Muscle layer of duodenum (tissue), 2 donors: Measurements from ENCODE around the gene ANAPC10.
"Not testable (repeated sequence)": the region's sequence is repeated elsewhere in the genome, so short reads cannot be mapped to it uniquely, and the experiment has no call there.

Source experiments
- H3K27ac ChIP-seq: one replicate; pipeline ENCODE4 v1.7.0; 2013; ENCODE audit warnings: mild to moderate bottlenecking, low read length
- H3K27me3 ChIP-seq: one replicate; pipeline ENCODE4 v1.7.0; 2013; ENCODE audit warnings: low read depth, mild to moderate bottlenecking, control low read depth, low read length
- H3K36me3 ChIP-seq, 2 donors: one replicate each; pipeline ENCODE4 v1.7.0; 2013; ENCODE audit warnings: low read length in 2 of 2, control low read depth in 1 of 2, mild to moderate bottlenecking in 1 of 2; ENCODE audit not compliant: insufficient read depth in 2 of 2, control insufficient read depth in 1 of 2
- H3K4me1 ChIP-seq, 2 donors: one replicate each; pipeline ENCODE4 v1.7.0; 2013; ENCODE audit warnings: low read length in 2 of 2, mild to moderate bottlenecking in 2 of 2, control low read depth in 1 of 2, moderate library complexity in 1 of 2; ENCODE audit not compliant: insufficient read depth in 2 of 2, control insufficient read depth in 1 of 2
- H3K4me3 ChIP-seq, 2 donors: one replicate each; pipeline ENCODE4 v1.7.0; 2013; ENCODE audit warnings: low read length in 2 of 2, low read depth in 1 of 2, mild to moderate bottlenecking in 1 of 2
- H3K9me3 ChIP-seq, 2 donors: one replicate each; pipeline ENCODE4 v1.7.0; 2013; ENCODE audit warnings: low read length in 2 of 2, control low read depth in 1 of 2, mild to moderate bottlenecking in 1 of 2; ENCODE audit not compliant: control insufficient read depth in 1 of 2
- donor health status: healthy.

Gene ANAPC10, protein sequence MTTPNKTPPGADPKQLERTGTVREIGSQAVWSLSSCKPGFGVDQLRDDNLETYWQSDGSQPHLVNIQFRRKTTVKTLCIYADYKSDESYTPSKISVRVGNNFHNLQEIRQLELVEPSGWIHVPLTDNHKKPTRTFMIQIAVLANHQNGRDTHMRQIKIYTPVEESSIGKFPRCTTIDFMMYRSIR

DNA sequence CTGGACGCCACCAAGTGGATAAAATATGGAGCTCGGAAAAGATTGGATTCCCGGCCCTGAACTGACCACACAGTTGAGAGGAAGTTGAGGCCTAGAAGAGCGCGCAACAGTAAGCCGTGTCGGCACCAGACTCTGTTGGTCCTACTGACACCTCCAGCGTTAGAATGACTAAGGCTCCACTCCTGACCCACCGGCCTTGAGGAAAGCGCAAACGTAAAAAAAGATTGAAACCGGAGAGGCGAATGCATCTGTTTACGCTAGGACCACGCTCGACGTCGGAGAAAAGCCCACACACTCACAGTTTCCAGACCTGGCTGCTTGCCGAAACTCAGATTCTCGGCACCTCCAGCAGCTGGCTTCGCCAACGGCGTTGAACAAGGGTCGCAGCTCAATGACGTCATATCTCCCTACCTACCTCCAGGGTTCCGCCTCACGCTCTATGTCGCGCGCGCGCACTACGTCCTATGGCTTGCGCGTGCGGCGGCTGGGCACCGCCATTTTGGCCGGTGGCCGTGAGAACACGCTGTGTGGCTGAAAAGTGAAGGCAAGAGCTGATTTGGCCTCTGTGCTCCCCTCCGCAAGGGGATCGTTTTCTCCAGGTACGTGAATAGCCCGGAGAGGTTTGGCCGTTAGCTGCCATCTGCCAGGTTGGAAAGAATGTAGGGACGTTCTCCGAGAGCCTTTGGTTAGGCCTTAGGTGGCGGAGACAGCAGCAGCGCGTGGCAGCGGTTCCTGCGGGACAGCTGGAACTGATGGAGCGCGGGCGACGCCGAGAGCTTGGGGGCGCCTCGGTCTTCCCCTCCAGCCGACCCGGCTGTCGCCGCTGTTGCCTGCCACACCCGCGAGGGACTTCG, at the start of gene ANAPC10, which contains the start of gene ABCE1:
ANAPC10 (minus strand) TSS at position 376 of the 854 bp plus-strand sequence. CDS start 2,097 bp downstream, outside the sequence.
ABCE1 (plus strand) TSS at position 491 of the 854 bp plus-strand sequence. CDS start 6,102 bp downstream, outside the sequence.
- H3K36me3 ChIP-seq = peaks cover 13 to 28% of the 10 kb centered on the region in 2 donors
- H3K27ac ChIP-seq = peak within 1 kb of the TSS; percentile 98
- H3K4me1 ChIP-seq = peaks cover 0 to 36% of the 10 kb centered on the region in 2 donors
- H3K27me3 ChIP-seq = no peaks in the 10 kb centered on the region
- peak within 1 kb of the TSS; percentile 83 to 95 for H3K4me3 ChIP-seq
- H3K9me3 ChIP-seq = peaks cover 5 to 8% of the 10 kb centered on the region in 2 donors

DNA sequence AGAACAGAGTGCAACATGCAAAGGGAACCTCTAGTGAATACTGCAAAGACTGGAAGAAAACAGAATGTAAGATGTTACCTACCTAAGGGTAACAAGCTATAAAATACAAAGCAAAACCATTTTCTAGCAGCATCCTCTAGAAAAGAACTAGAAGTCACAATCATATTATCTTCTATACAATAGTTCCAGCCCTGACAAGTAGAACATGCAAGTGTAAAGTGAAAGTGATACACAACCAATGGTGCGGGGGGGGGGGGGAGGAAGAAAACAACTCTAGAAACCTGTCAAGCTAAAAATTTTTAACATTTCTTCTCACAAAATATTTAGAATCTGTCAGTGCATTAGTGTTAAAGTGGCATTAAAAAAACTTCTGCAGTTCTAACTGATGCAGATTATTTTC, 38.2 kb upstream of the ANAPC10 start:
- not testable (repeated sequence) for H3K27ac ChIP-seq, H3K9me3 ChIP-seq, H3K4me1 ChIP-seq, H3K4me3 ChIP-seq, H3K27me3 ChIP-seq
- H3K36me3 ChIP-seq = peaks cover 22 to 28% of the 10 kb centered on the region in 2 donors

DNA sequence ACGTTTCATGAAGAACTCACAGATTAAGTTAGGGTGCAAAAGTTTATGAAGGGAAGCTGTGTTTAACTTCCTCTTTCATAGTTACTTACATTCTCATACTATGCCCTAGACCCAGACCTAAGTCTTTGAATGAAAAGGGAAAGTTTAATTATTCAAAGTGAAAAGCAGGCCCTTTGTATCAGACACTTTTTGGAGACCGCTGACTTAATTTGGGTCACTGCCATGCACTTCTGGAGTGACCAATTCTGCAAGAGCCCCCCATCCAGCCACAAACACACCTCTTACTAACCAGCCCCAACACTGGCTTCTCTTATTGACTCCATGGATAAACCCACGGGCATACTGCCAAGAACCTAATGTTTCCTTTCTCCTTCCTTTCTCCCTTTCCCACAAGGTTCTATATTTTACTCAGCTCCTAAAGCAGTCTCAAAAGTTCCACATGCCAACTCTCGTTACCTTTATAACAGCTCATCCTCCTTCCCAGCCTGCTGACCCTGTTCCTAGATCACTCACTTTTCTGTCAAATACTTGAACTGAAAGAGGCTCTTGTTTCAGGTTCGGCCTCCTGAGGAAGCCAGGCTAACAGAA, 34.6 kb upstream of the ANAPC10 start:
- H3K27ac ChIP-seq = no peak overlapping the region
- H3K4me1 ChIP-seq = peaks cover 0 to 7% of the 10 kb centered on the region in 2 donors
- no peaks in the 10 kb centered on the region for H3K27me3 ChIP-seq
- peaks cover 14 to 27% of the 10 kb centered on the region in 2 donors for H3K36me3 ChIP-seq
- no peaks in the 10 kb centered on the region for H3K9me3 ChIP-seq
- H3K4me3 ChIP-seq = no peak overlapping the region

DNA sequence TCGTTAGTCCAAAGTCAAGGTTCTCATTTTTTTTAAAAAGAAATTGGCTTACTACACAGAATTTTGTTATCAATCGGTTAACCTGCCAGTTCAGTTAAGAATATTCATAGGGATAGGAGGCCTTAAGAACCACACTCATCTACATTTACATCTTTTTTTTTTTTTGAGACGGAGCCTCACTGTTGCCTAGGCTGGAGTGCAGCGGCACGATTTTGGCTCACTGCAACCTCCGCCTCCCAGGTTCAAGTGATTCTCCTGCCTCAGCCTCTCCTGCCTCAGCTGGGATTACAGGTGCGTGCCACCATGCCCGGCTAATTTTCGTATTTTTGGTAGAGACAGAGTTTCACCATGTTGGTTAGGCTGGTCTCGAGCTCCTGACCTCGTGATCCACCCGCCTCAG, 33.9 kb upstream of the ANAPC10 start:
- H3K27me3 ChIP-seq = no peaks in the 10 kb centered on the region
- H3K36me3 ChIP-seq = peaks cover 20 to 30% of the 10 kb centered on the region in 2 donors
- H3K9me3 ChIP-seq = no peaks in the 10 kb centered on the region
- no peak overlapping the region for H3K4me3 ChIP-seq
- peaks cover 0 to 7% of the 10 kb centered on the region in 2 donors for H3K4me1 ChIP-seq
- no peak overlapping the region for H3K27ac ChIP-seq

DNA sequence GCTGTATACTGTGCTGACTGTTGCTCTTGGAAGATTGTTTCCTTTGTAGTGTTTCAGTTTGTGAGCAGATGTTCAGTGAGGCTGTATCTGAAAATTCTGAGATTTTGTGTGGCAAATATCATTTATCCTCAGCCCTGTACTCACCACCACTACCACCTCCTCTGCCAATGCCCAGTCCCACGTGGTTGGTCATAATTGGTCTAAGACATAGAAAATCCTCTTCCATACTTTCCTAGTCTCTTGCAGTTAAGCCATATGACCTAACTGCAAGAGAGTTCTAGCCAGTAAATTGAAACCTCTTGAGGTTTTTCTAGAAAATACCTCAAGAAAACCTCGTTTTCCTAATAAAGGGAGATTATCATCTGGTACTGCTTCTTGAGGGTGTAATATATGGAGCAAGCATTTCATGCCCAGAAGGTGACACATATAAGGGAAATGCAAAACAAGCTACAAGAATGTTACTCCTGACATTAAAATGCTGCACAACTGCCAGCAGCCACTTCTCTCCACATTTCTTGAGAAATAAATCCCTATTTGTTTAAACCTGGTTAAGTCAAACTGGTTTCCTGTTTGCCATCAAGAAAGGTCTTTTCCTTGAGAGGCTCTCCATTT, 32.9 kb upstream of the ANAPC10 start:
- H3K4me1 ChIP-seq = peaks cover 0 to 7% of the 10 kb centered on the region in 2 donors
- no peaks in the 10 kb centered on the region for H3K27me3 ChIP-seq
- no peak overlapping the region for H3K4me3 ChIP-seq
- H3K9me3 ChIP-seq = no peaks in the 10 kb centered on the region
- no peak overlapping the region for H3K27ac ChIP-seq
- H3K36me3 ChIP-seq = peaks cover 27 to 39% of the 10 kb centered on the region in 2 donors

DNA sequence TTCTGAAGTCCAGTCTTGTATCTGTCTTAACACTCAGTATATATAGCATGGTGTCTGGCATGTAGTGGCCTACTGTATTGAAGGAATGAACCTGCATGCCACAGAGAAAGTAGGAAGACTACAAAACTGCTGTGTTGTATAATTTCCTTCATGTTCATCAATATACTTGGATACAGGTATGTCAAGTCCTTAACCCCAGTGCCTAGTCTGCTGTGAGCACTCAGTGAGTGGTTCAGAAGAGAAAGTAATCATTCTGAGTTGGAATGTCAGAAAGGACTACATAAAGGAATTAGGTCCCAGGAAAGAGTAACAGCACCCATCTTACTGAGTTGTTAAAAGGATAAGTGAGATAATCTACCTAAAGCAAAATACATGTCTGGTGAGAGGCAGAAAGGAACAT, 32.1 kb upstream of the ANAPC10 start:
- Histone ChIP-seq H3K36me3 (peaks cover 32 to 45% of the 10 kb centered on the region in 2 donors), H3K4me3 (no peak overlapping the region), H3K27me3 (no peaks in the 10 kb centered on the region), H3K9me3 (no peaks in the 10 kb centered on the region), H3K27ac (no peak overlapping the region), H3K4me1 (peaks cover 0 to 7% of the 10 kb centered on the region in 2 donors)

DNA sequence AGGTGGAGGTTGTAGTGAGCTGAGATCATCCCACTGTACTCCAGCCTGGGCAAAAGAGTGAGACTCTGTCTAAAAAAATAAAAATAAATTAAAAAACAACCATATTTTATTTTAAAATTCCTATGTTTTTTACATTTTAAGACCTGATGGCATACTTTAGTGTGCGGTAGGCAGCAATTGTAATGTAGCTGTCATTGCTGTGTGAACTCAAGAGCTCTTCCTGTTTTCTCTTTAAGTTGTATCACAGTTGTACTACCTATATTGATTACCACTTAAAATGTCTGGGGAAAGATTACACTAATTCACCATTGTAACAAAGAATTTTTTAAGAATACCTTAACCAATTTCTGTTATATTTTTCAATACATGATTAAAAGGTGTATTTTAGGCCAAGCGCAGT, 27.4 kb upstream of the ANAPC10 start:
- peaks cover 49 to 68% of the 10 kb centered on the region in 2 donors for H3K36me3 ChIP-seq

DNA sequence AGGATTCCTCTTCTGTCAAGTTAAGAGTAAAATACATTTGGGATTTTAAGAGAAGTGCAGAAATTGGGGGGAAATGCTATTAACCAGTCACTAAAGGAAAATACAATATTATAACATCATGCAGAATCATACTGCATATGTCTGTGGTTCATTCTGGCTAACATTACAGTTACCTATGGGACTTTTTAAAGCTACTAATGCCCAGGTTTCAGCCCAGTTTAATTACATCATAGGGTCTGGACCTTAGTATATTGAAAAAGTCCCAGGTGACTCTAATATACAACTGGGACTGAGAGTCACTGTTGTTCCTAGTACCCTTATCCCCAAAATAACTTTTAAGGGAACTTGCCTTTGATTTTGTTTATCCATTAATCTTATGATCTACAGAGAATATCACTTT, 10.1 kb upstream of the ANAPC10 start:
- Histone ChIP-seq H3K27ac (no peak overlapping the region), H3K4me3 (no peak overlapping the region), H3K4me1 (no peaks in the 10 kb centered on the region), H3K9me3 (no peaks in the 10 kb centered on the region), H3K27me3 (no peaks in the 10 kb centered on the region), H3K36me3 (peaks cover 49 to 57% of the 10 kb centered on the region in 2 donors)

More for the DNA sequence above, 27.4 kb upstream of the ANAPC10 start:
- H3K4me1 ChIP-seq = no peaks in the 10 kb centered on the region
- H3K27ac ChIP-seq = no peak overlapping the region
- H3K9me3 ChIP-seq = no peaks in the 10 kb centered on the region
- no peak overlapping the region for H3K4me3 ChIP-seq
- H3K27me3 ChIP-seq = no peaks in the 10 kb centered on the region

DNA sequence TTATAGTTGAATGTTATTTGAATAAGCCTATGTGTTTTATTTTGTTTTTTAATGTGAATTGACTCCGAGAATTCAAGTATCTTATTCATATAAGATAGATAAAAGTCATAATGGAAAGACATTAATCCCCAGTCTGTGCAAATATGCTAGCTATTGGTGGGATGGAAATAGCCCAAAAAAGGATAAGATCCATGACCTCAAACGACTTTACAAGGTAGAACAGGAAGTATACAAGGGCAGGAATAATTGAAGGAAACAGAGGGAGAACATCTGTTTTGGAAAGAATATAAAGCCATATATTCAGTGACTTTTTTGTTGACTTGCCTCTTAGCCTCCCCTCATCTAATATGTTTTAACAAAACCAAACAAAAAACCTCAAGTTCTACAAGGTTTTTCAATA, 9.1 kb upstream of the ANAPC10 start:
- Histone ChIP-seq H3K4me3 (no peak overlapping the region), H3K36me3 (peaks cover 40 to 47% of the 10 kb centered on the region in 2 donors), H3K9me3 (no peaks in the 10 kb centered on the region), H3K27me3 (no peaks in the 10 kb centered on the region), H3K27ac (no peak overlapping the region), H3K4me1 (no peaks in the 10 kb centered on the region)

DNA sequence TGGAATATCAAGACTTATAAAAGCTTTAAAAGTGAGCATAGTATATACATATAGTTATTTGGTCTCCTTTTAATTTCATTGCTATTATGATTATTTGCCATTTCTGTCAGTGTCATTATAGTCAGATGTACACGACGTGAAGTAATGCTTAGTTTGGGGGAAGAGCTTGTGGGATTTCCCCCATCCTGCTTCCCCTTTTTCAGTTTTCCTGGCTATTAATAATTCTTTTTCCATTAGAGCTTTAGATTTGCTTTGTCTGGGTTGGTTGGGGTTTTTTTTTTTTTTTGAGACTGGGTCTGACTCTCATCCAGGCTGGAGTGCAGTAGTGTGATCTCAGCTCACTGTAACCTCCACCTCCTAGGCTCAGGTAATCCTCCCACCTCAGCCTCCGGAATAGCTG, 5.5 kb upstream of the ANAPC10 start:
- Histone ChIP-seq H3K27me3 (no peaks in the 10 kb centered on the region), H3K4me1 (peaks cover 0 to 19% of the 10 kb centered on the region in 2 donors), H3K4me3 (no peak overlapping the region), H3K9me3 (no peaks in the 10 kb centered on the region), H3K36me3 (peaks cover 18 to 21% of the 10 kb centered on the region in 2 donors), H3K27ac (no peak overlapping the region)

DNA sequence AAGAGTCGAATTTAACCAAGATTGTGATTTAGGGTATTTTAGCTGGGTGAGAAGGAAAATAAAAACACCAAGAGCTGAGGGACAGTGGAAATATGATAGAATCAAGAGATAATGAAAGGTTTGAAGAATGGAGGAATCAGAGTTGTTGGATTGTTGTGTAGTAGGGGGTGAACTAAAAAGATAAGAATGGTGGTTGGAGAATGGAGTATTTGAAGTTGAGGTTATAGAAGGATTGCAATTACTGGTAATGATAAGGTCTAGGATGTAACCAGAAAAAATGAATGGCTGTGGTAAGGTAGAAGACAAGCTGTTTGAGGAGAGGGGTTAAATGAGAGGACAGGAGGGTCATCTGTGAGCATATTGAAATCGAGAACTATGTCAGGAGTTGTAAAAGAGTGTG, 4.6 kb upstream of the ANAPC10 start:
- Histone ChIP-seq H3K4me3 (no peak overlapping the region), H3K27me3 (no peaks in the 10 kb centered on the region), H3K9me3 (no peaks in the 10 kb centered on the region), H3K27ac (no peak overlapping the region), H3K4me1 (peaks cover 0 to 19% of the 10 kb centered on the region in 2 donors), H3K36me3 (peaks cover 11 to 16% of the 10 kb centered on the region in 2 donors)
